ENCODE measurements around the gene CLEC2A.
"Not testable (repeated sequence)": the region's sequence is repeated elsewhere in the genome, so short reads cannot be mapped to it uniquely, and the experiment has no call there.

The CLEC2A gene

DNA sequence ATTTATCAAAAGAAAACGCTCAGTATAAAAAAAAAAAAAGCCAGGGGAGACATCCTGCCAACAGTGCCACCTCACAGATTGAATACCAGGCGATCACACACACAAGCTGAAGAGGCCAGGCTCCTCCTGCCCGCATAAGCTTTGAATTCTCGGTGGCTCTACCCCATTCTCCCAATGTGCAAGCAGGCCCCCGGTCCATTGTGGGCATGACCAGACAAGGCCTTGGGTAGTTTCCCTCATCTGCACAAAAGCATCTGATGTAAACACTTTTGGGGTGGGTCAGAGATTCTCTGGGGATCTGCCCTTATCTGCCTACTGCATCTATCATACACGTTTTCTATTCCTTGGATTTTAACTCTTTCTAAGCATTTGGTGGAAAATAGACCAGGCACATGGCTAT lies 34.6 kb downstream of the CLEC2A start:
- FAIRE-seq (no peak), DNase-seq (ENCODE audit: insufficient read length, low spot score) (no peak)
- TF ChIP-seq POLR2AphosphoS5 (IDR thresholded peaks at IDR 0.05; ENCODE audit: low read depth, low read length) = no peak
- no peak for TF ChIP-seq PAX5 (IDR thresholded peaks at IDR 0.05; ENCODE audit: insufficient read depth, low read length, severe bottlenecking)
- no peak for TF ChIP-seq SPI1 (IDR thresholded peaks at IDR 0.05; ENCODE audit: low read depth, low read length)
- TF ChIP-seq POLR2A (IDR thresholded peaks at IDR 0.05; ENCODE audit: low read depth, low read length) = no peak
- TF ChIP-seq TAF1 (IDR thresholded peaks at IDR 0.05; ENCODE audit: low read depth, low read length) = no peak

DNA sequence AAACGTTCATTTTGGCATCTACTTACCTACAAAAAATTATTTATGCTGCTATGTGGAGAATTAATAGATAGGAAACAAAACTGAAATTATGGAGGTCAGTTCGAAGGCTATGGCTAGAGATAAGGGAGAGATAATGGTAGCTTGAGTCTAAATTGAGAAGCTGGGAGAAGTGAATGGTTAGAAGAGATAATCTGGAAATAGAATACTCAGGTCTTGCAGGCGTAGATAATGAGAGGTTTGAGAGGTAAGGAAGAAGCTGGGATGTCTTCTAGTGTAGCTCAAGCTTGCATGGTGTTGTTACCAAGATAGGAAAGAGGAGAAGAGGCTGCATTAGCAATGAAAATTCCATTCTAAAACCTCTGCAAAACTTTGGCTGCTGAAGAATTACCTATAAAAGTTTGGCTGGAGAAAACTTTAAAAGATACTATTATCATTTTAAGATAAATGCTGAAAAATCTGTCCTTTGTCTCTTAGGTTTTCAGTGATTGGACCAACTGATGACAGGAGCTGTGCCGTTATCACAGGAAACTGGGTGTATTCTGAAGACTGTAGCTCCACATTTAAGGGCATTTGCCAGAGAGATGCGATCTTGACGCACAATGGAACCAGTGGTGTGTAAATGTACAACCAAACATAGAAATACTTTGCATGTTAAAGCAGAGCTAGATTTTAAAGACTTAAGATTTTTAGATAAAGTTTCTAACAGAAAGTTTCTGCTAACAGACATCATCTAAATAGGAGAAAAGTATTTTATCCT lies 36.8 kb downstream of the CLEC2A start:
- DNase-seq (ENCODE audit: insufficient read length, low spot score) (no peak), FAIRE-seq (no peak)
- no peak for TF ChIP-seq SPI1 (IDR thresholded peaks at IDR 0.05; ENCODE audit: low read depth, low read length)
- TF ChIP-seq PAX5 (IDR thresholded peaks at IDR 0.05; ENCODE audit: insufficient read depth, low read length, severe bottlenecking) = no peak
- no peak for TF ChIP-seq TAF1 (IDR thresholded peaks at IDR 0.05; ENCODE audit: low read depth, low read length)
- TF ChIP-seq POLR2A (IDR thresholded peaks at IDR 0.05; ENCODE audit: low read depth, low read length) = no peak
- TF ChIP-seq POU2F2 (IDR thresholded peaks at IDR 0.05; ENCODE audit: low read depth, low read length) = no peak
- TF ChIP-seq POLR2AphosphoS5 (IDR thresholded peaks at IDR 0.05; ENCODE audit: low read depth, low read length) = no peak

DNA sequence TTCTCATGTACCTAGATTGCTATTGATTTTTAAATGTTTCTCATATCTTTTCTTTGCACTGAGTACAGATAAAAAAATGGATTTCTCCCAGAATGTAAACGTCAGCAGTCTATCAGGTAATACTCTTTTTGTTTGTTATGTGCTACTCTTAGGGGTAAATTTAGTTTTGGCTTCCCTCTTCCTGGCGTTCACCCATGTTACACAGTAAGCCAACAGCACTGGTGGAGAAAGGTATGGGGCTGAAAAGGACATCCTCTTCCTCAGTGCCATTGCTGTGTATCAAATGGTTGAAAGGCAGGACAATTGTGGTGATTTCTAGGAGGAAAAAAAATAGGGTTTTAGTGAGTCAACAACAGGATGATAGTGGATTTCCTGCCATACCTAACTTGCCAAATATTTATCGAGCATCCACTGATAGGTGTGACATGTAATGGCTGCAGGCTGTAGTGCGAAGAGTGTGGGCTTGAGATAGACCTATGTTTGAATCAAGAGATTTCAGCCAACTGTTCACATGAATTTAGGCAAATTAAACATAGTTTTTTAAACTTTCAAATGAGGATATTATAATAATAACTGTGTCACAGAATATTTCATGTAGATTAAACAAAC lies 43.4 kb downstream of the CLEC2A start:
- TF ChIP-seq TAF1 (IDR thresholded peaks at IDR 0.05; ENCODE audit: low read depth, low read length) (no peak), POLR2AphosphoS5 (IDR thresholded peaks at IDR 0.05; ENCODE audit: low read depth, low read length) (no peak), POU2F2 (IDR thresholded peaks at IDR 0.05; ENCODE audit: low read depth, low read length) (no peak), POLR2A (IDR thresholded peaks at IDR 0.05; ENCODE audit: low read depth, low read length) (no peak), PAX5 (IDR thresholded peaks at IDR 0.05; ENCODE audit: insufficient read depth, low read length, severe bottlenecking) (no peak), SPI1 (IDR thresholded peaks at IDR 0.05; ENCODE audit: low read depth, low read length) (no peak)
- FAIRE-seq (no peak), DNase-seq (ENCODE audit: insufficient read length, low spot score) (no peak)

DNA sequence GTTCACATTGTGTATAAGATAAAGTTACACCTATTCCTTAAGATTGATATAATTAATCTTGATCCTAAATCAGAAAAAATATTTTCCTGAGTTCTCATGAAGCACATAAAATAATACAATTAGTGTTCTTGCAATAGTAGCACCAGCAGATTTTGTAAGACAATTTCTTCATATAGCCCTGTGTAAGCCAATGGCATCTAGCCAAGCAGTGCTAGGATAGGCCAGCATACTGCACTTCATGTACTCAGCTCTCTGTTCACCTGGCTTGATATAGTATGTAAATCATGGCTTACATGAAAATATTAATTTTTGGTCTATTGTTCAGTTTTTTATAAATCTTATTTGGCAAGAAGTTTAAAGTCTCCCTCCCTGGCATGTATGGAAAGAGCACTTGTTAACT lies 49.0 kb downstream of the CLEC2A start:
- no peak for FAIRE-seq
- TF ChIP-seq POLR2AphosphoS5 (IDR thresholded peaks at IDR 0.05; ENCODE audit: low read depth, low read length) (no peak), POLR2A (IDR thresholded peaks at IDR 0.05; ENCODE audit: low read depth, low read length) (no peak), POU2F2 (IDR thresholded peaks at IDR 0.05; ENCODE audit: low read depth, low read length) (no peak), PAX5 (IDR thresholded peaks at IDR 0.05; ENCODE audit: insufficient read depth, low read length, severe bottlenecking) (no peak), TAF1 (IDR thresholded peaks at IDR 0.05; ENCODE audit: low read depth, low read length) (no peak), SPI1 (IDR thresholded peaks at IDR 0.05; ENCODE audit: low read depth, low read length) (no peak)
- DNase-seq (ENCODE audit: insufficient read length, low spot score) = no peak

DNA sequence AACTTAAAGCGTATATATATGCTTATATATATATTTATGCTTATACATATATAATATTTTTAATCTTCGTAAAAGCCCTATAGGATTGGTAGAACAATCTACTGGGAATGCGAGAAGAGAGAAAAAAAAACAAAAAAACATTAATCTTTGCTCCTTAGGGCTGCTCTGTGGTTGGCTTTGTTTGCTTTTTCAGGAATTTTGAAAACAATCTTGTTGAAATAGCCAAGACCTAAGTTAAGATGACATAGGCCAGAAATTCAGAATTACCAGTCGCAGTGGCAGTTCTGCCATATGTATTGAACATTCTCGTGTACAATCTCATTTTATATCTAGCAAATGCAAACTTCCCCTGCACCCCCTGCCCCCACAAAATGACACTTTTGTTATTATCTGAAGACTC lies 50.2 kb downstream of the CLEC2A start:
- no peak for FAIRE-seq
- TF ChIP-seq SPI1 (IDR thresholded peaks at IDR 0.05; ENCODE audit: low read depth, low read length) = no peak
- no peak for TF ChIP-seq POLR2A (IDR thresholded peaks at IDR 0.05; ENCODE audit: low read depth, low read length)
- no peak for DNase-seq (ENCODE audit: insufficient read length, low spot score)

DNA sequence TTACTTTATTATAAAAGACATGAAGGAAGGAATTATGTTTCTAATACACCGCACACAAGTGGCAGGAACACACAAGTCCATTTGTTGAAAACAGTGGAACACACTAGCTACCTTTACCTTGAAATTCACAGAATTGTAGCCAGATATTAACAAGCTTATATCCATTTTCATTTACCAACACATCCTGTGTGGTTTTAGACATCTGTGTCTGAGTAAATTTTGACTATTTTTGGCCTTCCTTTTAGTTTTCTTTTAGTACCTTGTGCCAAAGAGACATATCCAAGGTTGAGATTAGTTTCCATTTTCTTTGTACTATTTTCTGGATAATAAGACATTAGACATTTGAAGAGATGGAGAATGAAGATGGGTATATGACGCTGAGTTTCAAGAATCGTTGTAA lies 50.9 kb downstream of the CLEC2A start, which contains the start of gene KLRF2:
TSS of gene KLRF2 (plus strand) at position 244 of the 400 bp plus-strand sequence. CDS start at position 351, 107 bp downstream.
- TF ChIP-seq PAX5 (IDR thresholded peaks at IDR 0.05; ENCODE audit: insufficient read depth, low read length, severe bottlenecking) = no peak
- TF ChIP-seq POU2F2 (IDR thresholded peaks at IDR 0.05; ENCODE audit: low read depth, low read length) = no peak
- TF ChIP-seq TAF1 (IDR thresholded peaks at IDR 0.05; ENCODE audit: low read depth, low read length) = no peak
- no peak for TF ChIP-seq POLR2A (IDR thresholded peaks at IDR 0.05; ENCODE audit: low read depth, low read length)
- TF ChIP-seq POLR2AphosphoS5 (IDR thresholded peaks at IDR 0.05; ENCODE audit: low read depth, low read length) = no peak
- no peak for TF ChIP-seq SPI1 (IDR thresholded peaks at IDR 0.05; ENCODE audit: low read depth, low read length)
- DNase-seq (ENCODE audit: insufficient read length, low spot score) (no peak), FAIRE-seq (no peak)

DNA sequence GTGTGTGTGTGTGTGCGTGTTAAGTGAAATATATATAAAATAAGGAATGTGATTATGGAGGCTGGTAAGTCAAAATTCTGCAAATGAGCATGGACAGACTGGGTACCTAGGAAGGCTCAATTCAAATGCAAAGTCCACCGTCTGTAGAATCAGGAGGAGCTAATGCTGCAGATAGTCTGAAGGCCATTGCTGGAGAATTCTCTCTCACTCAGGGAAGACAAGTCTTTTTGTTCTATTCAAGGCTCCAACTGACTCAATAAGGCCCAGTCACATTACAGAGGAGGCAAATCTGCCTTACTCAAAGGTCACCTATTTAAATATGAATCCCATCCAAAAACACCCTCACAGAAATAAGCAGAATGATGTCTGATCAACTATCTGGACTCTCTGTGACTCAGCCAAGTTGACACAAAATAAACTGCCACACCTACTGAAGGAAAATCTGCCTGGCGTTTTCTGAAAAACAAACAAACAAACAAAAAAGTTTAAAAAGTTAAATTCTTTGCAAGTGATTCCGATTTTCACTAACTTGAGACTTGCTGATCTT lies 51.6 kb downstream of the CLEC2A start:
- DNase-seq (ENCODE audit: insufficient read length, low spot score) = no peak
- TF ChIP-seq SPI1 (IDR thresholded peaks at IDR 0.05; ENCODE audit: low read depth, low read length) (no peak), POU2F2 (IDR thresholded peaks at IDR 0.05; ENCODE audit: low read depth, low read length) (no peak), POLR2A (IDR thresholded peaks at IDR 0.05; ENCODE audit: low read depth, low read length) (no peak), TAF1 (IDR thresholded peaks at IDR 0.05; ENCODE audit: low read depth, low read length) (no peak), POLR2AphosphoS5 (IDR thresholded peaks at IDR 0.05; ENCODE audit: low read depth, low read length) (no peak), PAX5 (IDR thresholded peaks at IDR 0.05; ENCODE audit: insufficient read depth, low read length, severe bottlenecking) (no peak)
- FAIRE-seq = no peak

DNA sequence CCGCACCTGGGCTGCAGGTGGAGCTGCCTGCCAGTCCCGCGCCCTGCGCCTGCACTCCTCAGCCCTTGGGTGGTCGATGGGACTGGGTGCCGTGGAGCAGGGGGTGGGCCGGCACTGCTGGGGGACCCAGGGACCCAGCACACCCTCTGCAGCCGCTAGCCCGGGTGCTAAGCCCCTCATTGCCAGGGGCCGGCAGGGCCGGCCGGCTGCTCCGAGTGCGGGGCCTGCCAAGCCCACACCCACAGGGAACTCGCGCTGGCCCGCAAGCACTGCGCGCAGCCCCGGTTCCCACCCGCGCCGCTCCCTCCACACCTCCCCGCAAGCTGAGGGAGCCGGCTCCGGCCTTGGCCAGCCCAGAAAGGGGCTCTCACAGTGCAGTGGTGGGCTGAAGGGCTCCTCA lies 56.0 kb downstream of the CLEC2A start:
- not testable (repeated sequence) for FAIRE-seq; DNase-seq (ENCODE audit: insufficient read length, low spot score)

DNA sequence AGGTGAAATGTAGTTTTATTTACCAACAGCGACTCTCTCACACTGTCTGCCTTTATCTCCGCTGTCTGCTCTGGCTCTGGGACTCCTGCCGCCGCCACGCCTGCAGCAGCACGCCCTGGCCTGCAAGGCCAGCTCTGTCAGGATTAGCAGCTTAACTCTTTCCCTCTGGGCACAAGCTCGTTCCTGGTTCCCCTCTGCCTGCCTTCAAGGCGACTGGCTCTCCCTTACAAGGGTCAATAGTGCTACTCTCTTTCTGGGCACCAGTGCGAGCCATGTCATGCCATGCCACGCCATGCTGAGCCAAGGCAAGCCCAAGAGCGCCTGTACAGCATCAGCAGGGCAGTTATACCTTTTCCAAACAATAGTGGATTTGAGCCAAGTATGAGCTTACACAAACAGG lies 59.4 kb downstream of the CLEC2A start:
- TF ChIP-seq SPI1 (IDR thresholded peaks at IDR 0.05; ENCODE audit: low read depth, low read length) (no peak), POLR2AphosphoS5 (IDR thresholded peaks at IDR 0.05; ENCODE audit: low read depth, low read length) (no peak), PAX5 (IDR thresholded peaks at IDR 0.05; ENCODE audit: insufficient read depth, low read length, severe bottlenecking) (no peak), TAF1 (IDR thresholded peaks at IDR 0.05; ENCODE audit: low read depth, low read length) (no peak), POU2F2 (IDR thresholded peaks at IDR 0.05; ENCODE audit: low read depth, low read length) (no peak), POLR2A (IDR thresholded peaks at IDR 0.05; ENCODE audit: low read depth, low read length) (no peak)
- DNase-seq (ENCODE audit: insufficient read length, low spot score) (no peak), FAIRE-seq (no peak)

DNA sequence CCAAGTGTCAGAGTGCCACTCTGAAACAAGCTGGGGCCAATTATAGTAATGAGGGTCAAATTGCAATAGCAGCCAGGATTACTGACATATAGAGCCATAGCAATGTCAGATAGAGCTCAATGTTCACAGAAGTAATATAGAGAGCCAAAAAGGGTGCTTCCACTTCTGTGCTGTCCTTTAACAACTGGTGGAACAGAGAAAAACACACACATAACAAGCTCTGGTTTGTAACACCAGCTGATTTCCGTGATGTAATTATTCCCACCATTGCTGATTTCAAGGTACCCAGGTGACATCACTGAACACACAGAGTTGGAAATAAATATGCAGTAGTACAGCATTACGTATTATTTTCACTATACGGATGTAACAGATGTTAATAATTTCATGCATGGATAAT lies 60.0 kb downstream of the CLEC2A start:
- TF ChIP-seq POU2F2 (IDR thresholded peaks at IDR 0.05; ENCODE audit: low read depth, low read length) (no peak), SPI1 (IDR thresholded peaks at IDR 0.05; ENCODE audit: low read depth, low read length) (no peak), POLR2A (IDR thresholded peaks at IDR 0.05; ENCODE audit: low read depth, low read length) (no peak), PAX5 (IDR thresholded peaks at IDR 0.05; ENCODE audit: insufficient read depth, low read length, severe bottlenecking) (no peak), TAF1 (IDR thresholded peaks at IDR 0.05; ENCODE audit: low read depth, low read length) (no peak), POLR2AphosphoS5 (IDR thresholded peaks at IDR 0.05; ENCODE audit: low read depth, low read length) (no peak)
- FAIRE-seq = no peak
- DNase-seq (ENCODE audit: insufficient read length, low spot score) = no peak
